Measurements from ENCODE around the gene CRYM. TPM values are rescaled to one million over a fixed set of nuclear protein-coding genes. Genes with fewer than 3 reads are reported as not detected.

The CRYM gene
- 1.4 TPM in 1 of 2 replicates, not detected in the other for total RNA-seq (2013; cell fraction: nucleolus; rRNA removed)
- total RNA-seq (2014; rRNA removed), result 5.8 and 6.1 TPM in 2 replicates
- total RNA-seq (2014; rRNA removed; fragmentation: Illumina TruSeq; extraction: Trizol), result 3.4 and 4.0 TPM in 2 replicates
- total RNA-seq (2021), result 4.8 and 5.1 TPM in 2 replicates
- polyA plus RNA-seq (2011; ENCODE audit: low read depth), result 0.80 TPM
- polyA plus RNA-seq (2011; rRNA removed), result 0.30 and 0.39 TPM in 2 replicates
- polyA plus RNA-seq (2011; cell fraction: cytosol; rRNA removed), result 0.30 and 0.46 TPM in 2 replicates
- 0.39 and 0.54 TPM in 2 replicates for polyA plus RNA-seq (2011; cell fraction: nucleus; rRNA removed)
- polyA plus RNA-seq (2012), result 0.96 and 2.1 TPM in 2 replicates
- 2.8 and 5.2 TPM in 2 replicates for polyA plus RNA-seq (2014; fragmentation: Illumina TruSeq; extraction: Trizol)
- 1 to 10 TPM; 2.3 to 3.0 TPM for polyA plus RNA-seq (2014; fragmentation: Nextera tagmentation; extraction: Ambion mirVana)
- 4.2 and 4.6 TPM in 2 replicates for polyA plus RNA-seq (2014; rRNA removed)
- 1 to 10 TPM; 3.9 to 4.0 TPM for polyA plus RNA-seq (2016; fragmentation: Nextera tagmentation; extraction: Ambion mirVana)
- 1.3 TPM in 1 of 2 replicates, not detected in the other for polyA minus RNA-seq (2011; rRNA and poly(A)+ RNA removed)
- polyA minus RNA-seq (2011; cell fraction: cytosol; rRNA and poly(A)+ RNA removed), result not detected in 2 replicates
- polyA minus RNA-seq (2011; cell fraction: nucleus; rRNA and poly(A)+ RNA removed), result not detected in 2 replicates
- percentile 45 among the genes with signal in this experiment for Bru-seq, nascent RNA
- BruChase-seq, experiment 1, labeled RNA remaining after a 6-hour chase, result percentile 36 among the genes with signal in this experiment
- BruChase-seq, experiment 2, labeled RNA remaining after a 2-hour chase, result percentile 40 among the genes with signal in this experiment
- long read RNA-seq, experiment 1, partial matches to known transcripts, result 5 of 6 reads
- long read RNA-seq, experiment 1, other reads (novel, unspliced or antisense), result 1 of 6 reads
- long read RNA-seq, experiment 2, partial matches to known transcripts, result 20 of 21 reads
- long read RNA-seq, experiment 2, other reads (novel, unspliced or antisense), result 1 of 21 reads

DNA sequence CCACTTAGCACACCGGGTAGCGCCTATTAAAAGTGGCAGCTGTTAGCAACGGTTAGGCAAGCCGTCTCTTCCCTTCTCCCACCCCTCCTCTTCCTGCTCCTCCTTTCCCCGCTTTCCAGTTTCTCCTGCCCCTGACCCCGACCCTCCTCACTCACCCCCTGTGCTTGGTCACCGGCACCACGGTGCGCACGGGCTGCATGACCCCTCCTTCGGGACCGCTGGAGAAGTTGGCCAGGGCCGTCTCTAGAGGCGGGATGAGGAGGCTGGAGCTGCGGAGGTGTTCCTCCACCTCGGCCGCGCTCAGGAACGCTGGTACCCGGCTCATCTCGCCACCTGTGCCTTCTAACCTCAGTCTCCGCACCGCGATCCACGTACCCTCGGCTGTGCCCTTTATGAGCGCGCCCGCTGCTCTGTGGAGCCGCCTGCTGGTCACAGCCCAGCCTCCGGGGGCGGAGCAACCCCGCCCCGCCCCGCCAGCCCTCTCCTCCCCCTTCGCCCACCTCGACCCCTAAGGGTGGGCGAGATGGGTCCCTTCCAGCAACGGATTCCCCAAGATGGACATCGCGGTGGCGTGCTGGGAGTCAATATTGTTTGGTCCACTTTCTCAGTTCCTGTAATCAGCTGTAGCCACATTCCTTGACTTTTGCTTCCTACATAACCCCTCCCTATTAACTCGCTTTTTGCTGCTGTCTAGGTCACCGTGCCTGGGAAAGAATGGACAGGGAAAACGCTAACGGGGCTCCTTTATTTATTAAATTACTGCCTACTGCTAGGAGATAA is at the start of gene CRYM:
Gene CRYM, minus strand, starts transcription at position 364 of the 780 bp plus-strand sequence. Its CDS starts 39 bp downstream, at position 325.
- peak within 1 kb of the TSS; percentile 76 for H3K4me2 ChIP-seq (ENCODE audit: control insufficient read depth, insufficient read depth)
- H3K4me1 ChIP-seq (ENCODE audit: control insufficient read depth, insufficient read depth, low read length), result peaks cover 25% of the 10 kb centered on the region
- 6% methylated on average over 35 of the region's 46 CpGs for WGBS (ENCODE audit: insufficient coverage, insufficient replicate concordance, low lambda C conversion rate, missing lambda C conversion rate)
- H3K36me3 ChIP-seq (ENCODE audit: control insufficient read depth in 2 of 2, insufficient read depth in 2 of 2, low read length in 1 of 2), result no peaks in the 10 kb centered on the region
- FAIRE-seq (no peak), DNase-seq (ENCODE audit: low read depth, low spot score) (no peak), ATAC-seq (peak; percentile 88)
- TSS peak; percentile 83 for BruUV-seq (replicated peaks)
- peak within 1 kb of the TSS; percentile 80 for H2AFZ ChIP-seq (ENCODE audit: control insufficient read depth, low read depth, low read length)
- H3K27ac ChIP-seq (ENCODE audit: control insufficient read depth, insufficient read depth), result no peak within 1 kb of the TSS
- RAD21 ChIA-PET (ENCODE audit: unreplicated experiment), result interaction anchor here (0.7 to 3.8 kb wide), 6 partner anchors 17 to 121 kb away, joined by 3 to 22 read pairs (median 3); no protein-coding TSS in a partner anchor
- peak within 1 kb of the TSS; percentile 50; the same call in 1 of the 2 replicates for H3K4me3 ChIP-seq
- SMC1A ChIA-PET (ENCODE audit: uncharacterized antibody, unreplicated experiment), result interaction anchor here (0.9 to 9.7 kb wide), 7 partner anchors 13 to 89 kb away, joined by 4 to 87 read pairs (median 29); no protein-coding TSS in a partner anchor
- H3K9ac ChIP-seq (ENCODE audit: control insufficient read depth, insufficient read depth, low read length), result peak within 1 kb of the TSS; percentile 35; the same call in 1 of the 2 replicates
- no peaks in the 10 kb centered on the region; a peak in 1 of 4 replicates for H3K27me3 ChIP-seq (replicated peaks in 1 of 2; ENCODE audit: control insufficient read depth in 2 of 2, insufficient read depth in 2 of 2, low read length in 1 of 2)
- H4K20me1 ChIP-seq (ENCODE audit: control insufficient read depth, insufficient read depth), result no peaks in the 10 kb centered on the region
- CTCF ChIA-PET, result interaction anchor here (0.8 to 6.5 kb wide), 20 partner anchors 10 to 124 kb away, joined by 3 to 58 read pairs (median 4); partner anchors contain the start of genes LDAF1 and ZP2
- no peaks in the 10 kb centered on the region for H3K79me2 ChIP-seq (ENCODE audit: control insufficient read depth, insufficient read depth, low read length)
- no peaks in the 10 kb centered on the region; the same call in 1 of the 3 replicates for H3K9me3 ChIP-seq (replicated peaks; ENCODE audit: control insufficient read depth, insufficient read depth, low read length)
- in situ Hi-C loops (cut with MboI) (loop anchor here (5.0 kb wide), 1 partner anchor 91 kb away; no protein-coding TSS in a partner anchor), intact Hi-C loops (cut with micrococcal nuclease; ENCODE audit: unreplicated experiment) (loop anchor here (1.0 to 2.0 kb wide), 2 partner anchors 23 to 90 kb away; no protein-coding TSS in a partner anchor)
- POLR2A ChIA-PET, result interaction anchor here (1.2 kb wide), 1 partner anchor 13 kb away, joined by 3 read pairs; no protein-coding TSS in a partner anchor
- TF ChIP-seq RUNX3 (IDR thresholded peaks at IDR 0.05; ENCODE audit: low read length) (no peak), CEBPB (IDR thresholded peaks at IDR 0.05; ENCODE audit: borderline replicate concordance in 1 of 2, low read depth in 2 of 2, low read length in 2 of 2) (no peak), IKZF1 (conservative IDR thresholded peaks at IDR 0.05) (peak; percentile 43; the same call in 1 of the 2 replicates), ETV6 (conservative IDR thresholded peaks at IDR 0.05 in 1 of 2, IDR thresholded peaks at IDR 0.05 in 1 of 2; ENCODE audit: borderline replicate concordance in 1 of 2, low read depth in 1 of 2) (no peak), BMI1 (IDR thresholded peaks at IDR 0.05; ENCODE audit: borderline replicate concordance) (no peak), STAT1 (conservative IDR thresholded peaks at IDR 0.05) (no peak), PML (IDR thresholded peaks at IDR 0.05; ENCODE audit: low read length) (no peak), POLR2A (IDR thresholded peaks at IDR 0.05; ENCODE audit: low read depth, low read length) (no peak), BHLHE40 (IDR thresholded peaks at IDR 0.05; ENCODE audit: borderline replicate concordance in 1 of 2, low read depth in 2 of 2, low read length in 1 of 2) (peak in 1 of 2 experiments; percentile 48; a peak in 1 of 4 replicates), SIX5 (IDR thresholded peaks at IDR 0.05; ENCODE audit: low read depth, low read length, severe bottlenecking) (no peak)
- TF ChIP-seq, protein P1, sequence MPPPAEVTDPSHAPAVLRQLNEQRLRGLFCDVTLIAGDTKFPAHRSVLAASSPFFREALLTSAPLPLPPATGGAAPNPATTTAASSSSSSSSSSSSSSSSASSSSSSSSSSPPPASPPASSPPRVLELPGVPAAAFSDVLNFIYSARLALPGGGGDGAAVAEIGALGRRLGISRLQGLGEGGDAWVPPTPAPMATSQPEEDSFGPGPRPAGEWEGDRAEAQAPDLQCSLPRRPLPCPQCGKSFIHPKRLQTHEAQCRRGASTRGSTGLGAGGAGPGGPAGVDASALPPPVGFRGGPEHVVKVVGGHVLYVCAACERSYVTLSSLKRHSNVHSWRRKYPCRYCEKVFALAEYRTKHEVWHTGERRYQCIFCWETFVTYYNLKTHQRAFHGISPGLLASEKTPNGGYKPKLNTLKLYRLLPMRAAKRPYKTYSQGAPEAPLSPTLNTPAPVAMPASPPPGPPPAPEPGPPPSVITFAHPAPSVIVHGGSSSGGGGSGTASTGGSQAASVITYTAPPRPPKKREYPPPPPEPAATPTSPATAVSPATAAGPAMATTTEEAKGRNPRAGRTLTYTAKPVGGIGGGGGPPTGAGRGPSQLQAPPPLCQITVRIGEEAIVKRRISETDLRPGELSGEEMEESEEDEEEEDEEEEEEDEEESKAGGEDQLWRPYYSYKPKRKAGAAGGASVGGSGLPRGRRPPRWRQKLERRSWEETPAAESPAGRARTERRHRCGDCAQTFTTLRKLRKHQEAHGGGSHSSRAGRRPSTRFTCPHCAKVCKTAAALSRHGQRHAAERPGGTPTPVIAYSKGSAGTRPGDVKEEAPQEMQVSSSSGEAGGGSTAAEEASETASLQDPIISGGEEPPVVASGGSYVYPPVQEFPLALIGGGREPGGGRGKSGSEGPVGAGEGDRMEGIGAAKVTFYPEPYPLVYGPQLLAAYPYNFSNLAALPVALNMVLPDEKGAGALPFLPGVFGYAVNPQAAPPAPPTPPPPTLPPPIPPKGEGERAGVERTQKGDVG (CRISPR knock-in tag; IDR thresholded peaks at IDR 0.05), result no peak
